HG02981 (cell line): ENCODE measurements around the gene CRKL.
"Not testable (repeated sequence)": the region's sequence is repeated elsewhere in the genome, so short reads cannot be mapped to it uniquely, and the experiment has no call there.

ENCODE experiments used
- ATAC-seq: cut with Tn5 transposase; IDR thresholded peaks from one replicate; pipeline ENCODE4 v1.9.1; 2021; ENCODE audit warnings: mild to moderate bottlenecking, moderate library complexity; ENCODE audit not compliant: unreplicated experiment

CRKL gene

DNA sequence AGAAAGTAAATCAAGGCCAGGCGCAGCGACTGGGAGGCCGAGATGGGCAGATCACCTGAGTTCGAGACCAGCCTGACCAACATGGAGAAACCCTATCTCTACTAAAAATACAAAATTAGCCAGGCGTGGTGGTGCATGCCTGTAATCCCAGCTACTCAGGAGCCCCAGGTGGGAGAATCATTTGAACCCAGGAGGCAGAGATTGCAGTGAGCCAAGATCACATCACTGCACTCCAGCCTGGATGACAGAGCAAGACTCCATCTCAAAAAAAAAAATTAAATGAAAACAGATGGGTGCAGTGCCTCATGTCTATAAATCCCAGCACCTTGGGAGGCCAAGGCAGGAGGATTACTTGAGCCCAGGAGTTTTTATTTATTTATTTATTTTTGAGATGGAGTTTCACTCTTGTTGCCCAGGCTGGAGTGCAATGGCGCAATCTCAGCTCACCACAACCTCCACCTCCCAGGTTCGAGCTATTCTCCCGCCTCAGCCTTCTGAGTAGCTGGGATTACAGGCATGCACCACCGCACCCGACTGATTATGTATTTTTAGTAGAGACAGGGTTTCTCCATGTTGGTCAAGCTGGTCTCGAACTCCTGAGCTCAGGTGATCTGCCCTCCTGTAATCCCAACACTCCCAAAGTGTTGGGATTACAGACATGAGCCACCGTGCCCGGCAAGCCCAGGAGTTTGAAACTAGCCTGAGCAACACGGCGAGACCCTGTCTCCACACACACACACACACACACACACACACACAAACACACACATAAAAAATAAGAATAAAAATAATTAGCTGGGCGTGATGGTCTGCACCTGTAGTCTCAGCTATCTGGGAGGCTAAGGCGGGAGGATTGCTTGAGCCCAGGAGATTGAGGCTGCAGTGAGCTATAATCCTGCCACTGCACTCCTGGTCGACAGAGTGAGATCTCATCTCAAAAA is 15.8 kb upstream of the CRKL start:
- not testable (repeated sequence) for ATAC-seq

- ATAC-seq: no peak
Observed at GRCh38 chr22:20903093-20903492, 14.1 kb upstream of the CRKL start.

GRCh38 chr22:20904008-20904979 is 12.9 kb upstream of the CRKL start:
- ATAC-seq: no peak

DNA sequence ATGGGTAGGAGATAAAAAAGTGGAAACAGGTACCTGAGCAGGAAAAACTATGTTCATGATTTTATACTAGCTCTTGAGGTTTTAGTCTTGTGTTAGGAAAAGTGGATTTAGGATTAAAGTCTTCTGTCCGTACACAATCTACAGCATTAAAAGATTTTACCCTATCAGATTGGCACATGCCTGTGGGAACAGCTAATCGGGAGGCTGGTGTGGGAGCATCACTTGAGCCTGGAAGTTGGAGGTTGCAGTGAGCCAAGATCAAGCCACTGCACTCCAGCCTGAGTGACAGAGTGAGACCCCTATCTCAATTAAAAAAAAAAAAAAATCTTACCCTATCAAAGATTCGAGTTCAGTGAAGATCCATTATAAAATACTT is 12.2 kb upstream of the CRKL start:
- no peak for ATAC-seq

DNA sequence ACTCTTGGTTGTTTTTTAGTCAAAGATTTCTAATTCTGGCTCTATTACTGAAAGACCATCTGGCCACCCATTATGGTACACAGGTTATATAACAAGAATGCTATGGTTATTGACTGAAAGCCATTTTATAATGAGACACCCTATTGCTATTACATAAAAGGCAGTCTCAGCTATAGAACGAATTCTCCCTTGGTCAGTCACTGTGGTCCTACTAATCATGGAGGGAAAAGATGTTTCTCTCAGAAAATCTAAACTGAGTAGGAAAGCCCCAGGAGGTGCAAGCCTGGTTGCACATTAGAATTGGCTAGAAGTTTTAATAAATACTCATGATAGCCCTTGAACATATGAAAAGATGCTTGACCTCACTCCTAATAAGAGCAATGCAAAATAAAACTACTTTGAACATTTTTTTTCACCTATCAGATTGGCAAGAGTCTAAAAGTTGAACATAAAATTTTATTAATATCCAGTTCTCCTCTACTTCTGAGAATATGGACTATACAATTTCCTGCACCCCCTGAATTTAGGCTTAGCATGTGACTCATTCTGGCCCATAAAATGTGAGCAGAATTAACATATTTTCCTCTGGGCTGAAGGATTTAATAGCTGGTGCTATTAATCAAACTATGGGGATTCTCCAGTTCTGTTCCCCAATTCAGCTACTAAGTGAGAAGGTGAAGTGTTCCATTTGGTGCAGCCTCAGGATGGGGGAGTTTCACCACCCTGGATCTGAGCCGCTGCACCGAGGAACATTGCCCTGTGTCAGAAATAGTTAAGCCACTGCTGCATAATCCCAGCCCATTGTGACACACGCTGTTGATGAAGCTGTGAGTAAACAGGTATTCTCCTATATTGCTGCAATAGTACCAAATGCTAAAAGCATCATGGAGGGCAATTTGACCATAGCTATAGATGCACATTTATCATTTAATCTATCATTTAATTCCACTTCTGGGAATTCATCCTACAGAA is 11.5 kb upstream of the CRKL start:
- ATAC-seq: no peak

- no peak for ATAC-seq
Observed at GRCh38 chr22:20906387-20906767, 10.8 kb upstream of the CRKL start.

DNA sequence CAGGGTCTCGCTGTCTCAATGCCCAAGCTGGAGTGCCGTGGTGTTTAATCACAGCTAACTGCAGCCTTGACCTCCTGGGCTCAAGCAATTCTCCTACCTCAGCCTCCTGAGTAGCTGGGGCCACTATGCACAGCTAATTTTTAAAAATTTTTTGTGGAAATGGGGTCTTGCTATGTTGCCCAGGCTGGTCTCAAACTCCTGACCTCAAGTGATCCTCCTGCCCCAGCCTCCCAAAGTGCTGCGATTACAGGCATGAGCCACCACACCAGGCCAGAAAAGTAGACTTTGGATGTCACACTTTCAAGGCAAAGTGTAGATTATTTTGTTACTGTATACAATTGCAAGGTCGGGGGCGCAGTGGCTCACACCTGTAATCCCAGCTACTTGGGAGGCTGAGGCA is 8.5 kb upstream of the CRKL start:
- not testable (repeated sequence) for ATAC-seq

DNA sequence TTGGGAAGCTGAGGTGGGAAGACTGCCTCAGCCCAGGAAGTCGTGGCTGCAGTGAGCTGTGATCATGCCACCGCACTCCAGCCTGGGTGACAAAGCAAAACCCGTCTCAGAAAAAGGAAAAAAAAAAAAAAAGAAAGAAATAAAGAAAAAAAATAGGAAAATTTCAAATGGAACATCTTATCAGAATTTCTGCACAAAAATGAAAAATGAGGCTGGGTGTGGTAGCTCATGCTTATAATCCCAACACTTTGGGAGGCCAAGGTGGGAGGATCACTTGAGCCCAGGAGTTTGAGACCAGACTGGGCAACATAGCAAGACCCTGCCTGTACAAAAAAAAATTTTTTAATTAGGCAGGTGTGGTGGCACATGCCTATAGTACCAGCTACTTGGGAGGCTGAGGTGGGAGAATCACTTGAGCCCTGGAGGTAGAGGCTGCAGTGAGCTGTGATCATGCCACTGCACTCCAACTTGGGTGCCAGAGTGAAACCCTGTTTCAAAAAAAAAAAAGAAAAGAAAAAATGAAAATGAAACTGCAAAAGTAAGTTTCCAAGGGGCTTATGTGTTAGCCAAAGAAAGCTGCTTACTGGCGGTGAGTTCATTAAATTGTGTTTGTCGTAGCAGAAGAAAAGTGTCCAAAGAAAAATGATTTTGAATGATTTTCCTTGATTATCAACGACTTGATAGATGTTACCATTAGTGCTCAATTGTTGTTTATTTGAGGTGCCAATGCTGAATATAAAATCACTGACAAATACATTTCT is 7.5 kb upstream of the CRKL start:
- ATAC-seq: no peak

DNA sequence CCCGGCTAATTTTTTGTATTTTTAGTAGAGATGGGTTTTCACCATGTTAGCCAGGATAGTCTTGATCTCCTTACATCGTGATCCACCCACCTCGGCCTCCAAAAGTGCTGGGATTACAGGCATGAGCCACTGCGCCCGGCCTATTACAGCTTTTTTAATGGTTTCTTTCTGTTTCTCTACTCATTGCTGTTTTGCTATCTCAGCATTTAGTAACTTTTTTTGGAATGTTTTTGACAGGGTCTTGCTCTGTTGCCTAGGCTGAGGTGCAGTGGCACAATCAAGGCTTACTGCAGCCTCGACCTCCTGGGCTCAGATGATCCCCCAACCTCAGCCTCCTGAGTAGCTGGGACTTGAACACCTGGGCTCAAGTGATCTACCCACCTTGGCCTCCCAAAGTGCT is 4.7 kb upstream of the CRKL start:
- ATAC-seq: no peak

DNA sequence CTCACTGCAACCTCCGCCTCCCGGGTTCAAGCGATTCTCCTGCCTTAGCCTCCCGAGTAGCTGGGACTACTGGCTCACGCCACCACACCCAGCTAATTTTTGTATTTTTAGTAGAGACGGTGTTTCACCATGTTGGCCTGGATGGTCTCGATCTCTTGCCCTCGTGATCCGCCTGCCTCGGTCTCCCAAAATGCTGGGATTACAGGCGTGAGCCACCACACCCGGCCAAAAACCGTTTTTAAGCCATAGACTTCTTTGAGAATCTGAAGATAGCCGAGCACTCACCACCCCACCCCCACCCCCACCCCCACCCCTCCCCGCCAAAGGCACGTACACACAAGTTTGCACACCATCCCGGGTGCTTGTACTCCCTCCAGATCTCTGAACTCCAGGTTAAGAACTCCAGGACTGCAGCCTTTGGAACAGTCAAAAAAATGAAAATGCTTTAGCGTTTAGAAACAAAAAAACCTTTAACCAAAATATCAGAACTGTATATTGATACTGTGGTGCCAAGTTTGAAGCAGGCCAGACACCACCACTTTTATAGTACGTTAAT is 1.5 kb downstream of the CRKL start:
- ATAC-seq: no peak

- no peak for ATAC-seq
Observed at GRCh38 chr22:20919718-20920117, 2.5 kb downstream of the CRKL start.

DNA sequence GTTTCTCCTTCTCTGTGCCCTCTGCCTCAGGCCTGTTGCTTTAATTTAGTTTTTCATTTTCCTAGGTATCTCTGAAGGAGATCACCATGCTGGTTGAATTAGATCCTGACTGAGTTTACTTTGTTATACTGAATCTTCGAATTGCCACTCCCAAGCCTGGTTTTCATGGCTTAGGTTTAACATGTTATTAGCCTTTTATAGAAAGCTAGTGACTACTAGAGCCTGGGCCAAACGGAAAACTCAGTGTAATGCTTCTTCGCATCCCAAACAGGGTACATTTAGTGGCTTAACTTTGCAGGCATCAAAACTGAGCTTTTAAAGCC is 3.6 kb downstream of the CRKL start:
- no peak for ATAC-seq

DNA sequence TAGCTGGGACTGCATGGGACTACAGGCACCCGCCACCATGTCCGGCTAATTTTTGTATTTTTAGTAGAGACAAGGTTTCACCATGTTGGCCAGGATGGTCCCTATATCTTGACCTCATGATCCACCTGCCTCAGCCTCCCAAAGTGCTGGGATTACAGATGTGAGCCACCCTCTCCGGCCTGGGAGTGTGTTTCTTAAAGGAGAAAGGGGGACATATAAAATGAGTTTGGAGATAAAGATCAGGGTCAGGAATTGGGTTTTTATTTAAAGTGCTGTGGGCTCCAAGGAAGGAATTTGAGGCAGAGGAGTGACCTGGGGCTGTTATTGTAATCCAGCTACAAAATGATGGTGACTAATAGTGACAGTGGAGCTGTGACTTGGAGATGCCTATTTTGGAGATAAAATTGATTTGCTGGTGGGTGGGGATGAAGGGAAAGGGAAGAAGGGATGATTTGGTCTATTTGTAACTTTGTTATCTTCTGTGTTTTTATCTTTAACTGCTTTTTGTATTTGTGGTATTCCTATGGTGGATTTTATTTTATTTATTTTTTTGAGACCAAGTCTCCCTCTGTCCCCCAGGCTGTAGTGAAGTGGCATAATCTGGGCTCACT is 5.0 kb downstream of the CRKL start:
- no peak for ATAC-seq

DNA sequence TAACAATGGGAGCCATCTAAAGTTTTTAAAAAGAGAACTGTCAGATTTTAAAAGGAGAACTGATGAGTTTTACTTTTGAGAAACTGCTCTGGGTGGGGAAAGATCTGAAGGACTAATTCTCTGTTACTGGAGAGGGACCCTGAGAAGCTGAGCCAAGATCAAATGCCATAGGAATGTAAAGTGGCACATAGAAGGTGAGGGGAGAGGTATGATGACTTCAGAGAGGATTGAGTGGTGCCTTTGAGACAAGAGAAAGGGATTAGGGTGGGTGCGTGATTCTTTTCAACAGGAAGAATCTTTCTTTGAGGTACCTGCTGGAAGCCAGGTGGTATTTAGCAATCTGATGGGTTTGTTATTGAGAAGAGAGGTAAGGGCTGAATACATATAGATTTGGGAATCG is 9.0 kb downstream of the CRKL start:
- no peak for ATAC-seq

DNA sequence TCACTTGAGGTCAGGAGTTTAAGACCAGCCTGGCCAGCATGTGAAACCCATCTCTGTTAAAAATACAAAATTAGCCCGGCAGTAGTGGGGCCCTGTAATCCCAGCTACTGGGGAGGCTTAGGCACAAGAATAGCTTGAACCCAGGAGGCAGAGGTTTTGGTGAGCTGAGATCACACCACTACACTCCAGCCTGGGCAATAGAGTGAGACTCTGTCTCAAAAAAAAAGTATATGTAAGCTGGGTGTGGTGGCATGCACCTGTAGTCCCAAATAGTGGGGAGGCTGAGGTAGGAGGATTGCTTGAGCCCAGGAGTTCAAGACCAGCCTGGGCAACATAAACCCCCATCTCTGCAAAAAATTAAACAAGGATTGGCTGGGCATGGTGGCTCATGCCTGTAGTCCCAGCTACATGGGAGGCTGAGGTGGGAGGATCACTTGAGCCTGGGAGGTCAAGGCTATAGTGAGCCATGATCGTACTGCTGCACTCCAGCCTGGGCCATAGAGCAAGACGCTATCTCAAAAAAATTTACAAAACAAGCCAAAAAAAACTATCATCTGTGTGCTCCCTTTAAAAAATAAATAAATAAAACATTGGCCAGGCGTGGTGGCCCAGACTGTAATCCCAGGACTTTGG is 10.8 kb downstream of the CRKL start:
- ATAC-seq: no peak

DNA sequence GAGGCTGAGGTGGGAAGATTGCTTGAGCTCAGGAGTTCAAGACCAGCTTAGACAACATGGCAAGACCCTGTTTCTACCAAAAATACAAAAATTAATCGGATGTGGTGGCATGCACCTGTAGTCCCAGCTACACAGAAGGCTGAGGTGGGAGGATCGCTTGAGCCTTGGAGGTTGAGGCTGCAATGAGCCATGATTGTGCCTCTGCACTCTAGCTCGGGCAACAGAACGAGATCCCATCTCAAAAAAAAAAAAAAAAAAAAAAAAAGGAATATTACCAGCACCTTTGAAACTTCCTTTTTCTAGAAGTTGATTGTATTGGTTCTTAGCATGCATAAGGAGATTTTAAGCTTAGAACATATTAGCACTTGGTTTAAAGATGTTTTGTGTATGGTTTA is 11.4 kb downstream of the CRKL start:
- ATAC-seq: no peak

GRCh38 chr22:20930004-20930403 is 12.8 kb downstream of the CRKL start:
- ATAC-seq: no peak

GRCh38 chr22:20930435-20930834 is 13.2 kb downstream of the CRKL start:
- not testable (repeated sequence) for ATAC-seq

GRCh38 chr22:20931126-20931654 is 14.0 kb downstream of the CRKL start:
- no peak for ATAC-seq
